IPS DF 6.9 (cell line): ENCODE data around the gene NT5E.
A peak's percentile ranks its signal among the peaks of the same experiment; 100 is the strongest.

ENCODE experiments used
- DNase-seq: peaks from one replicate; pipeline ENCODE4 v3.0.0-alpha.2; 2013; ENCODE audit warnings: low read depth, low spot score
- H3K27ac ChIP-seq: one replicate; pipeline ENCODE4 v1.5.1; 2013; ENCODE audit warnings: low read length, control low read depth
- H3K27me3 ChIP-seq: 2 replicates; pipeline ENCODE4 v1.6.1; 2013; ENCODE audit warnings: mild to moderate bottlenecking, low read length; ENCODE audit not compliant: control insufficient read depth, insufficient read depth
- H3K36me3 ChIP-seq: 2 replicates; pipeline ENCODE4 v1.6.1; 2013; ENCODE audit warnings: low read length; ENCODE audit not compliant: control insufficient read depth, insufficient read depth
- H3K4me1 ChIP-seq: 2 replicates; pipeline ENCODE4 v1.6.1; 2013; ENCODE audit warnings: low read length; ENCODE audit not compliant: control insufficient read depth, insufficient read depth
- H3K4me3 ChIP-seq: 2 replicates; pipeline ENCODE4 v1.5.1; 2013; ENCODE audit warnings: mild to moderate bottlenecking, low read length
- H3K9me3 ChIP-seq: 2 replicates; pipeline ENCODE4 v1.6.1; 2013; ENCODE audit warnings: low read length, inconsistent platforms; ENCODE audit not compliant: control insufficient read depth, insufficient read depth
- WGBS: extraction: QIAGEN DNeasy Blood & Tissue Kit; methylation state at CpG from one replicate; pipeline ENCODE4 v1.1.7; 2013; ENCODE audit warnings: mixed read lengths, missing lambda C conversion rate; ENCODE audit not compliant: insufficient read length, insufficient coverage; 5-methylcytosine and 5-hydroxymethylcytosine counted together

The NT5E gene

DNA sequence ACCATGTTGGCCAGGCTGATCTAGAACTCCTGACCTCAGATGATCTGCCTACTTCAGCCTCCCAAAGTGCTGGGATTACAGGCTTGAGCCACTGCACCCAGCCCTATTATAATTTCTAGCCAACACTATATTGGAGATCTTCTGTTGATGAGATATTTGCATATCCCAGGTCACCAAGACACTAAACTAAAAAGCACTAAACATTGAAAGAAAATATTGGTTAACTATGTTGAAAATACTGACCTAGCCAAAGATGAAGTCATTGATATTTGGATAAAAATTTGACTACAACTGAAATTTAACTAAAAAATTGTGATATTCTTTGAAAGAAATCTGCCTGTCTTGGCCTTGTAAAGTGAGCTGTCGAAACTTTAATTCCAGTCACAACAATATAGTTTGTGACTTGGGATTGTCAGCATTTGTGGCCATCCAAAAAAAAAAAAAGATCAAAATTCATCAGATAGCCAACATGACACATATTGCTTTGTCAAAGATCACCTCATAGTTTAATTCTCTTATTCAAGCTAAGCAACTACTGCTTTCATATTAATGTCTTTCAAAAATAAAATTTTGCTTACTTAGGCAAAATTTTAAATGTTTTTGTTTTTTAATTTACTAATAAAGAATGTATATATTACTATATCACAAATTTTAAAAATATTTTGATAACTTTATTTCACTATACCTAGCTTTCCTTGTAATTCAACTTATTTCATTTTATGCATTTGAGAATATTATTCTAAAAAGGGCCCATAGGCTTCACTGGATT, 6.3 kb upstream of the NT5E start:
- H3K9me3 ChIP-seq, result no peaks in the 10 kb centered on the region
- H3K27ac ChIP-seq, result no peak overlapping the region
- H3K4me1 ChIP-seq, result no peaks in the 10 kb centered on the region
- H3K36me3 ChIP-seq, result no peaks in the 10 kb centered on the region
- peaks cover 3% of the 10 kb centered on the region; the same call in 1 of the 2 replicates for H3K27me3 ChIP-seq
- no CpG with 5 or more reads among the region's 1 CpG for WGBS
- DNase-seq, result no peak
- no peak overlapping the region for H3K4me3 ChIP-seq

DNA sequence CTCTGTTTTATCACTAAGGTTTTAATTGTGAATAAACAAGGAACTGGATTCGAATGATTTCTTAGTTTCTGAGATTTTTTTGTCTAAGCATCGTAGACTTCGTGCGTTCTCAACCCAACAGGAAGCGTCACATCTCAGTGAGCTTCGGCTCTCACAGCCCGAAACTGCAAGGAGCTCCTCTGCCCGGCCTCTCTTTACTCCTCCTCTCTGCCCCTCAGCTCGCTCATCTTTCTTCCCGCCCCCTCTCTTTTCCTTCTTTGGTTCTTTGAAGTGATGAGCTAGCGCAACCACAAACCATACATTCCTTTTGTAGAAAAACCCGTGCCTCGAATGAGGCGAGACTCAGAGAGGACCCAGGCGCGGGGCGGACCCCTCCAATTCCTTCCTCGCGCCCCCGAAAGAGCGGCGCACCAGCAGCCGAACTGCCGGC, 480 bp upstream of the NT5E start:
- Histone ChIP-seq H3K4me3 (peak overlapping the region; percentile 66; the same call in 1 of the 2 replicates), H3K27ac (no peak overlapping the region)
- DNase-seq, result no peak

DNA sequence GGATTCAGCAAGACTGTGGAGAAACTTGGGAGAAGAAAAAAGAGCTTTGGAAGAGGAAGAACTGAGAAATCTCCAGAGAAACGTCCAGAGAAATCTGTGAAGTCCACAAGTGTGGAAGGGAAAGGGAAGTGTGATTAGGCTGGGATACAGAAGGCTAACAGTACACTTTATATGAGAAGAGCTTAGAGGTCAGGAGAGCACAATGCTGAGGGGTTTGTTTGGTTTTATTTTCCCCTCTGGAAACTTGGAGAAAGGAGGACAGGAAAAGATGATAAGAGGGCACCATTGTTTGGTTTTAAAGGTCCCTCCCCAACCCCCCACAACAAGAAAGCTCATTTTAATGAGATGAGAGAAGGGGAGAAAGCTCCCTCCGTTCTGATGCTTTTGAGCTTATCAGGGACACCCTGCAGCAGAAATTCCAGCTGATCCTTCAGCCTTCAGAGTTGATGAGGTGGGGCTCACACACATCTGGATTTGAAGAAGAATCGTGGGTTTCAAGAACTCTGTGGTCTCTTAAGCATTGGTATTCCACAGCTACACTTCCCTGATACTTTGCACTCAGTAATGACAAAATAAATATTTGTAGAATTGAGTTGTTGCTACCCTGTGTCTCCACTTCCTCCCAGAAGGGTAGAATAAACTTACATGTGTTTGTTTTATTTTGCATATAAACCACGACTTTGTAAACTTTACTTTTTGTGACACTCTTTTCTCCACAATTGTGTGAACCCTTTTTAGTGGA, 1.9 kb downstream of the NT5E start:
- Histone ChIP-seq H3K36me3 (no peaks in the 10 kb centered on the region), H3K4me1 (no peaks in the 10 kb centered on the region), H3K27ac (no peak overlapping the region), H3K4me3 (no peak overlapping the region), H3K27me3 (peaks cover 15% of the 10 kb centered on the region; the same call in 1 of the 2 replicates), H3K9me3 (no peaks in the 10 kb centered on the region)
- WGBS, result no CpG with 5 or more reads among the region's 4 CpGs
- DNase-seq, result no peak

More for the DNA sequence above, 480 bp upstream of the NT5E start:
- Histone ChIP-seq H3K9me3 (no peaks in the 10 kb centered on the region), H3K4me1 (no peaks in the 10 kb centered on the region), H3K27me3 (peaks cover 15% of the 10 kb centered on the region; the same call in 1 of the 2 replicates), H3K36me3 (no peaks in the 10 kb centered on the region)
- no CpG with 5 or more reads among the region's 24 CpGs for WGBS

DNA sequence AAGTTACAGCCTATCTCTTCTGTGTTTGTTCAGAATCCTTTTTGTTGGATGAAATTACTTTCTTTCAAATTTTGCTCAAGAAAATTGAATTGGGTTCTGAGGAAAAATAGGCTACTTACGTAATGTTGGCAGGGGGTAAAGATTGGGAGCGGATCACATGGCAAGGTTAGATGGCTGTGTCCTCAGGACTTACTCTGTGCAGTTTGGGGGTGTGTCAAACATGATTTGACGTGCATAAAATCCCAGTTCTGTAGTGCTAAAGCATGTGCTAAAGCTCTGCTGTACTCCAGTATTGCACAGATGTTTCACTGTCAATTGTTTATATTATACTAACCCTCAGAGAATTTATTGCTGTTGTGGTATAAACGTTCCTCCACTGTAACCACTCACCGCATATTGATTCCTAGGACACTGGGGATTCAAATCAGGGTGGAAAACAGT, 2.6 kb downstream of the NT5E start:
- no peaks in the 10 kb centered on the region for H3K4me1 ChIP-seq
- DNase-seq, result no peak
- H3K27ac ChIP-seq, result no peak overlapping the region
- no peaks in the 10 kb centered on the region for H3K36me3 ChIP-seq
- no peak overlapping the region for H3K4me3 ChIP-seq
- no CpG with 5 or more reads among the region's 5 CpGs for WGBS
- H3K9me3 ChIP-seq, result no peaks in the 10 kb centered on the region
- H3K27me3 ChIP-seq, result peaks cover 15% of the 10 kb centered on the region; the same call in 1 of the 2 replicates

DNA sequence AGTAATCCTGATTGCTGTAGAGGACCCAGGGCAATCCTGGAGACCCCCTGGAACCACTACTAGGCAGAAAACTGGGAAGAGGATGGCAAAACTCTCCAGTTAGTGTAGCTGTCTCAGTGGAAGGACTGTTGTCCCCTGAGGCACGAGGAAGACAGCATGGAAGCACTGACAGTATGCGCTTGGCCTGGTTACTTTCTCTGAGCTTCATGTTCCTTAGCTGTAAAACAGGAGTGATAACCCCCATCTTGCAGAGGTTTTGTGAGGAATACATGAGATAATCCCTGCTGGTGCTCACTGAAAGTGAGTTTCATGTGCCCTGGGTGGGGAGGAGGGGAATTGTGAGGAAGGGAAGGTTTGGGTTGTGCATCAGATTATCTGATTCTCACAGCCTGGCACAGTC, 3.2 kb downstream of the NT5E start:
- WGBS, result no CpG with 5 or more reads among the region's 2 CpGs
- H3K27ac ChIP-seq, result no peak overlapping the region

DNA sequence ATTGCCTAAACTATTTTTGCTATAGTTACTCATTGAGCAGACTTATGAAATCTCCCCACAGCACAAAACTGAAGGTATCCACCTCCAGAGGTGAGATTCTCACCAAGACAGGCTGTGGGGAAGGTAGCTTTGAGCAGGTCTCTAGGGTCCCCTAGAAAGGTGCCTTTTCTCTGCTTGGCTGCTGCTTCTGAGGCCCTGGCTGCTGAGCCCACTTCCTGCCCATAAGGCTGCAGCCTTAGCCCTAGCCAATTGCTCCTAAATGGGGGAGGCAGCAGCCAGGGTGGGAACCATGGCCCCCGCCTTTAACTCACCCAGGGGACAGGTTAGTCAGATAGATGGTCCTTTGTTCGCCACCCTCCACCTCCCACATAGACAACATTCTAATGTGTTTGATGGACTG, 3.6 kb downstream of the NT5E start:
- no CpG with 5 or more reads among the region's 2 CpGs for WGBS
- H3K4me3 ChIP-seq, result no peak overlapping the region
- H3K27ac ChIP-seq, result no peak overlapping the region
- no peaks in the 10 kb centered on the region; the same call in 1 of the 2 replicates for H3K4me1 ChIP-seq
- H3K27me3 ChIP-seq, result peaks cover 11% of the 10 kb centered on the region; the same call in 1 of the 2 replicates
- DNase-seq, result no peak
- H3K9me3 ChIP-seq, result no peaks in the 10 kb centered on the region
- no peaks in the 10 kb centered on the region for H3K36me3 ChIP-seq

More for the DNA sequence above, 3.2 kb downstream of the NT5E start:
- no peaks in the 10 kb centered on the region for H3K9me3 ChIP-seq
- no peaks in the 10 kb centered on the region for H3K36me3 ChIP-seq
- DNase-seq, result no peak
- H3K27me3 ChIP-seq, result peaks cover 15% of the 10 kb centered on the region; the same call in 1 of the 2 replicates
- no peak overlapping the region for H3K4me3 ChIP-seq
- H3K4me1 ChIP-seq, result no peaks in the 10 kb centered on the region

DNA sequence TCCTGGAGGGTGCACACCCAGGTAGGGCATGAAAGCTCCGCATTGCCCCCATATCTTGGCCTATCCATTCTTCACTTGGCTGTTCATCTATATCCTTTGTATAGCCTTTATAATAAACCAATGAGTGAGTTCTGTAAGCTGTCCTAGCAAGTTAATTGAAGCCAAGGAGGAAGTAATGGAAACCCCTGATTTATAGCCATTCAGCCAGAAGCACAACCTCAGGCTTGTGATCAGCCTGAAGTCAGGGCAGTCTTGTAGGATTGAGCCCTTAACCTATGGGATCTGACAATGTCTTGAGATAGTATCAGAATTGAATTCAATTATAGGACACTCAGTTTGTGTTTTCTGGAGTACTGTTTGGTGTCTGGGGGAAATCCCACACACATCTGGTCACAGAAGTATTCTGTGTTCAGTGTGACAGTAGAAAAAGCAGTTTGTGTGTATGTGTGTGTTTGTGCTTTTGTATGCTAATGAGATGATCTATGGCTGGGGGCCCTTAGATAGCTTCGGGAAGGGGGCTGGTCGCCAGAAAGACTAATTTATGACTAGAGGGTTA, 5.7 kb downstream of the NT5E start:
- H3K9me3 ChIP-seq, result no peaks in the 10 kb centered on the region
- no peak for DNase-seq
- no peak overlapping the region for H3K27ac ChIP-seq
- WGBS, result no CpG with 5 or more reads among the region's 3 CpGs
- peaks cover 7% of the 10 kb centered on the region; the same call in 1 of the 2 replicates for H3K27me3 ChIP-seq
- no peak overlapping the region for H3K4me3 ChIP-seq
- no peaks in the 10 kb centered on the region for H3K36me3 ChIP-seq
- H3K4me1 ChIP-seq, result no peaks in the 10 kb centered on the region; the same call in 1 of the 2 replicates

DNA sequence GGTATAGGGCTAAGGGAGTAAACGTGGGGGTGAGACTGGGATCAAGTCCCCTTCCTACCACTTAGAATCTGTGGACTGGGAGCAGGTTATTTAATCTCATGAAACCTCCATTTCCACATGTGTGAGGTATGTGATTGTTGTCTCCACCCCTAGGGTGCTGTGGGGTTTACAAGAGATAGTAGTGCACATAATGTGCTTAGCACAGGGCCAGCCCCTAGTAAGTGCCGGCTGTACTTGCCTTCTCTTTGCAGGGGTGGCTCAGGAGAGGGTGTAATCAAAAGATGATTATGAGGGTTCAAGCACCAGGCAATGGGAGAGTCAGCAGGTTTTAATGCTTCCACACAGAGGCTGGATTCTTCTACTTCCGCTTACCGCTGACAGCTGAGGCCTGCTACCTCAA, 6.9 kb downstream of the NT5E start:
- DNase-seq, result no peak
- no peak overlapping the region for H3K27ac ChIP-seq
- H3K9me3 ChIP-seq, result no peaks in the 10 kb centered on the region
- H3K36me3 ChIP-seq, result no peaks in the 10 kb centered on the region
- H3K4me3 ChIP-seq, result no peak overlapping the region
- H3K27me3 ChIP-seq, result no peaks in the 10 kb centered on the region; the same call in 1 of the 2 replicates
- no CpG with 5 or more reads among the region's 4 CpGs for WGBS
- no peaks in the 10 kb centered on the region; the same call in 1 of the 2 replicates for H3K4me1 ChIP-seq

DNA sequence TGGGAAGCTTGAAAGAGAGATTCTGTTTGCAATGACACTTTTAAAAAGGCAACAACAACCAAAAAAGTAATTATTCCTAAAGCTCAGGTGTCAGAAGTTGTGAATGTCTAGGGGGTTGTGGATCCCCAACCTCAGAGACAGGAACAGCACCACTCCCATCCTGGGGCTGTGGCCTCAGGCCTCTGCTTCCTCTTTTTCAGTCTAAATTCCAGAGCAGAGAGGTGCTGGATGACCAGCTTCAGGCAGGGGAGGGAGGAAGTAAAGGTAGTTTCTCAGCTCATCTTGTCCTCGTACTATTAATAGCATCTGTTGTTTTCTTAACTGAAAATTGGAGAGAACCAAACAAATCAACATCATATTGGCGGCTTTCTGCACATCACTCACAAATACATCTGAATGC, 8.3 kb downstream of the NT5E start:
- no peaks in the 10 kb centered on the region; the same call in 1 of the 2 replicates for H3K4me1 ChIP-seq
- no peak for DNase-seq
- no peaks in the 10 kb centered on the region for H3K9me3 ChIP-seq
- no peak overlapping the region for H3K27ac ChIP-seq
- WGBS, result no CpG with 5 or more reads among the region's 2 CpGs
- no peaks in the 10 kb centered on the region for H3K27me3 ChIP-seq
- no peaks in the 10 kb centered on the region for H3K36me3 ChIP-seq
- H3K4me3 ChIP-seq, result no peak overlapping the region

DNA sequence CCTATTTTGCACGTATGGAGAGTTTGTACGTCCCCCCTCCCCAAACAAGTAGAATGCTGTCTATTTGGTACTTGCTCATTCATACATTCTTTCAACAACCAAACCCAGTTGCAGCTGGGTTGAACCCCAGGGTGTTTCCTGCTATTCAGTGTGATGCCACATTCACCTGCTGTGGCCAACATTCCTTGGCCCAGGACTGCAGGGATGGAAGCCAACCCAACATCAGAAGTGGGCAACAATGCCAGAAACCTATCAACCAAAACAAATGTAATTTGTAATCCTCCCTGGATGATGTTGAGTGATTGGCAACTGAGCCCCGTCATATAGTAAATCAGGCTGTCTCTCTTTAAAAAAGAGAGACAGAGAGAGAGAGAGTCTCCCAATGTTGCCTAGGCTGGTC, 8.9 kb downstream of the NT5E start:
- Histone ChIP-seq H3K27ac (no peak overlapping the region), H3K27me3 (no peaks in the 10 kb centered on the region), H3K4me3 (no peak overlapping the region), H3K9me3 (no peaks in the 10 kb centered on the region), H3K36me3 (no peaks in the 10 kb centered on the region), H3K4me1 (no peaks in the 10 kb centered on the region; the same call in 1 of the 2 replicates)
- no CpG with 5 or more reads among the region's 3 CpGs for WGBS
- no peak for DNase-seq
